ENCODE data around the gene MTHFD2L.

DNA sequence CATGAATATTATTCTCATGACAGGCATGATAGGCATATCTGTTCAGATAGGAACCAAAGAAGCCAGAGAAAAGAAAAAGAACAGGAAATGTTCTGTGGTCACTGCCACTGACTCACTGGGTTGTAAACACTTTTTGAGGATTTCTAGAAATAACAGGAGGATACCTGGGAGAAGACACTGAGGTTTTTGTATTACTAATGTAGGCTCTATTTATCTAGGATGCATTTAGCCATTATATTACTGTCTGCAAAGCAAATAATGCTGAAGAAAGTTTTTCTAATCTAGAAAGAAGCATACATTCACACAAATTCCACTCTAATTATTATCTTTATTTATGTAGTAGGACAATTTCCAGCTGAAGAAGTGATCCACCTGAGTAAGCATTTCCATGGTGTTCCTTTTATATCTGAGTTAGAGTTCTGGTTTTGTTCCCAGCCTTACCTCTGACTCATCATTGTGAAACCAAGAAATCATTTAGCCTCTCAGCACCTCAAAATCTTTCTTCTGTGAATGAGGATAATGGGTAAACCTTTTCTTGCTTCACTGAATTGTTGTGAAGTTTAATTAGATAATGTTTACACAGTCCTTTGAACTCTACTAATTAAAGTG is 110.2 kb downstream of the MTHFD2L start:
- TF ChIP-seq POLR2AphosphoS5 (IDR thresholded peaks at IDR 0.05; ENCODE audit: insufficient read depth, low read depth, low read length) (no peak), EZH2 (IDR thresholded peaks at IDR 0.05; ENCODE audit: borderline replicate concordance, low read depth, low read length, severe bottlenecking) (no peak), POLR2A (IDR thresholded peaks at IDR 0.05; ENCODE audit: low read depth, low read length) (no peak), MYC (IDR thresholded peaks at IDR 0.05; ENCODE audit: low read depth, low read length) (no peak), FOS (IDR thresholded peaks at IDR 0.05; ENCODE audit: borderline replicate concordance, insufficient read depth, low read length) (peak; percentile 44), JUN (IDR thresholded peaks at IDR 0.05; ENCODE audit: borderline replicate concordance, insufficient read depth, insufficient read length, low read depth) (no peak), GATA2 (IDR thresholded peaks at IDR 0.05; ENCODE audit: insufficient read depth, insufficient read length, low read depth, low read length) (no peak)
- TF ChIP-seq, protein P1, sequence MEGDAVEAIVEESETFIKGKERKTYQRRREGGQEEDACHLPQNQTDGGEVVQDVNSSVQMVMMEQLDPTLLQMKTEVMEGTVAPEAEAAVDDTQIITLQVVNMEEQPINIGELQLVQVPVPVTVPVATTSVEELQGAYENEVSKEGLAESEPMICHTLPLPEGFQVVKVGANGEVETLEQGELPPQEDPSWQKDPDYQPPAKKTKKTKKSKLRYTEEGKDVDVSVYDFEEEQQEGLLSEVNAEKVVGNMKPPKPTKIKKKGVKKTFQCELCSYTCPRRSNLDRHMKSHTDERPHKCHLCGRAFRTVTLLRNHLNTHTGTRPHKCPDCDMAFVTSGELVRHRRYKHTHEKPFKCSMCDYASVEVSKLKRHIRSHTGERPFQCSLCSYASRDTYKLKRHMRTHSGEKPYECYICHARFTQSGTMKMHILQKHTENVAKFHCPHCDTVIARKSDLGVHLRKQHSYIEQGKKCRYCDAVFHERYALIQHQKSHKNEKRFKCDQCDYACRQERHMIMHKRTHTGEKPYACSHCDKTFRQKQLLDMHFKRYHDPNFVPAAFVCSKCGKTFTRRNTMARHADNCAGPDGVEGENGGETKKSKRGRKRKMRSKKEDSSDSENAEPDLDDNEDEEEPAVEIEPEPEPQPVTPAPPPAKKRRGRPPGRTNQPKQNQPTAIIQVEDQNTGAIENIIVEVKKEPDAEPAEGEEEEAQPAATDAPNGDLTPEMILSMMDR (IDR thresholded peaks at IDR 0.05; ENCODE audit: extremely low read depth in 1 of 2, insufficient read depth in 1 of 2, low read depth in 1 of 2, low read length in 2 of 2): no peak
- TF ChIP-seq, protein P2, sequence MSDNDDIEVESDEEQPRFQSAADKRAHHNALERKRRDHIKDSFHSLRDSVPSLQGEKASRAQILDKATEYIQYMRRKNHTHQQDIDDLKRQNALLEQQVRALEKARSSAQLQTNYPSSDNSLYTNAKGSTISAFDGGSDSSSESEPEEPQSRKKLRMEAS (IDR thresholded peaks at IDR 0.05; ENCODE audit: insufficient read depth, insufficient read length): no peak
